CD4-positive, alpha-beta T cell treated with Interleukin-6 at 100 ng/mL for 8 hours (primary cell): Measurements from ENCODE around the gene CUTC.

ENCODE experiments used
- DNase-seq: peaks from one replicate; pipeline ENCODE4 v3.0.0-alpha.2; 2020; ENCODE audit warnings: mixed read lengths, low spot score

The CUTC gene

DNA sequence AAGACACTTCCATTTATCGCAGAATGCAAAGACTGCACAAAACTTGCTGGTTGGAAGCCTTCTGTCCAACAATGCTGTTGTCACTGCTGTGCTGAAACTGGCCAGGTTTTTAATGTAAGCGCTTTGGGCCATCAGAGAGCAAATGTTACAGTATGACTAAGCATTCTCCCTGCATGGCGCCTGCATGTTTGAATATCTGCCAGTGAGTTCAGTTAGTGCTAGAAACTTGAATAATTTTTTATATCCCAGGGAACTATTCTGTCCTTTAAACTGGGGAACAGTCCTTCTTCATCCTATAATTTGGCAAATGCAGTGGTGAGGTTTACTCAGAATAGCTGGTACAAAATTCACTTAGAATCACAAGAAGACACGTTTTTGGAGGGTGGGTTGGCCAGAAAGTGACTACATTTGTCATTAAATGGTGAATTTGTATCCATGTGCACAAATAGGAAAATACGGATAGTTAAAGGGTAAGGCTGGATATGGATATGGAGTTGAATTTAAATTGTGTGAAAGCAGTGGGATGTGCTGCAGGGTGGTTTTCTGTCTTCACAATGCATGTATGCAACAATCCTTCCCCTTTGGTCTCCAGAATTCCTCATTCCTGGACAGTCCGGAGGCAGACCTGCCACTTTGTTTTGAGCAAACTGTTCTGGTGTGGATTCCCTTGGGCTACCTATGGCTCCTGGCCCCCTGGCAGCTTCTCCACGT lies 52.1 kb downstream of the CUTC start:
- no peak for DNase-seq

DNA sequence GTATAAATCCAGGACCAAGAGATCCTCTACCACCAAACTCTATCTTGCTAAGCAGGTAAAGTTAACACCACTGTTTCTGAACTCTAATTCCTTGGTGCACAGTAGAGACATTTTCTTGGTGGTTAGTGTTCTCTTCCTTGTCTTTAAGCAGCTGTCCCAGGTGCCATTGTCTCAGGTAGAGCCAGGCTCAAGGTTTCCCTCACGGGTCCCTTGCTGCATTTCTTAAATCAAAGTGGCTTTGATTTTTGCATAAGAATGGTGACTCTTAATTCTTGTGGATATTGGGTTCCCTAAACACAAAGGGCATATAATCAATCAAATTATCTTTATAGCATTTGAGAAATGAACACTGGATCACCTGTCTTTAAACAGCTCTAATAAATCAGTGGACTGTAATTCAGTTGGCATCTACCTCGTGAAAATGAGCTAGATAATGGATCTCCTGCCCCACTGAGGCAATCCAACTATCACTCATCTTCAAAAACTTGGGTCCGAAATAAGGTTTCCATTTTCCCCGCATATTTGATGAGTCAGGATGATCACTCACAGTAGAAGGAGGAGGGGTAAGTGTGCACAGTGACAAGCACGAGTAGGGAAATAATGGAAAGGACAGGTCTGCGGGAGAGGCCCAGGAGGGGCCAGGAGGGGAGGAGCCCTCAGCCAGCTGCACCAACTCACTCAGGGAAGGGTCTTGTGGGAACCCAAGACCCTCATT lies 52.9 kb downstream of the CUTC start:
- no peak for DNase-seq

DNA sequence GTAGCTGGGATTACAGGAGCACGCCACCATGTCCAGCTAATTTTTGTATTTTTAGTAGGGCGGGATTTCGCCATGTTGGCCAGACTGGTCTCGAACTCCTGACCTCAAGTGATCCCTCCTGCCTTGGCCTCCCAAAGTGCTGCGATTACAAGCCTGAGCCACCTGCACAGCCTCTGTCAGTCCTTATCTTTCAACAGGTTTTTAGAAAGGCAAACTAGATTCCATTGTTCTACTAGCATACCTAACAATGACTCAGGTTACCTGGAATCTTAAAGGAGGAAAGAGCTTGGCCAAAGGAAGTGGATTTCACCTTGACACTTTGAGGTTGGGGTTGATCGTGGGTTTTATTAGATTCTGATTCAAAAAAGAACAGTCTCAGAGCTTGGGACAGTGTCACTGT lies 53.6 kb downstream of the CUTC start:
- DNase-seq = no peak

DNA sequence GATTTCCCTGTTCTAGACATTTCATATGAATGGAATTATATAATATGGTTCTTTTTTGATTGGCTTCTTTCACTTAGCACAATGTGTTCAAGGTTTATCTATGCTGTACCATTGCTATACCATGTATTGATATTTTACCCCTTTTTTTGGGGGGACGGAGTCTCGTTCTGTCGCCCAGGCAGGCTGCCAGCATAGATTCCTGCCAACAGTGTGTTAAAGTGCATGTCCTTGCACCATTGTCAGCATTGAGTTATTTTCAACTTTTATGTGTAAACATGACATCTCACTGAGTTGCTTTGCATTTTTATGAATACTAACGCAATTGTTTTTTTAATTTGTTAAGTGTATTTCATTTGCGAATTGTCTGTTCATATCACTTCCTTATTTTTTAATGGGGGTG lies 55.3 kb downstream of the CUTC start:
- no peak for DNase-seq

DNA sequence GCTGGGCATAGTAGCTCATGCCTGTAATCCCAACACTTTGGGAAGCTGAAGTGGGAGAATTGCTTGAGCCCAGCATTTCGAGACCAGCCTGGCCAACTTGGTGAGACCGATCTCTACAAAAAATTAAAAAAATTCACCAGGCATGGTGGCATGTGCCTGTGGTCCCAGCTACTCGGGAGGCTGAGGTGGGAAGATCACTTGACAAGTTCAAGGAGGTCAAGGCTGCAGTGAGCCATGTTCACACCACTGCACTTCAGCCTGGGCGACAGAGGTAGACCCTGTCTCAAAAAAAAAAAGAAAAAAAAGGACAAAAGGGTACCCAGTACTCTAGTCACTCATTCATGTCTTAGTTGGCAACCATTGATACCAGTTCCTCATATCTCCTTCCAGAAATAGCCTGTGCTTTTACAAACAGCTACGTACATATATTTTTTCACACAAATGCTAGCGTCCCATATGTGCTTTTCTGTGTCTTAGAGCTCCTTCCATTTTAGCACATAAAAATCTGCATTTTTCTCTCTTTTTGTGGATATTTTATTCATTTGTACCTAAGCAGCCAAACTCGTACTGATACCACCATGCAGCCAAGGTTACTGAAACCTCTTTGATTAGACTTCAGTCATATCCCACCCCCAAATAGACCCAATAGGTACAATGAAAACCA lies 55.9 kb downstream of the CUTC start:
- no peak for DNase-seq

DNA sequence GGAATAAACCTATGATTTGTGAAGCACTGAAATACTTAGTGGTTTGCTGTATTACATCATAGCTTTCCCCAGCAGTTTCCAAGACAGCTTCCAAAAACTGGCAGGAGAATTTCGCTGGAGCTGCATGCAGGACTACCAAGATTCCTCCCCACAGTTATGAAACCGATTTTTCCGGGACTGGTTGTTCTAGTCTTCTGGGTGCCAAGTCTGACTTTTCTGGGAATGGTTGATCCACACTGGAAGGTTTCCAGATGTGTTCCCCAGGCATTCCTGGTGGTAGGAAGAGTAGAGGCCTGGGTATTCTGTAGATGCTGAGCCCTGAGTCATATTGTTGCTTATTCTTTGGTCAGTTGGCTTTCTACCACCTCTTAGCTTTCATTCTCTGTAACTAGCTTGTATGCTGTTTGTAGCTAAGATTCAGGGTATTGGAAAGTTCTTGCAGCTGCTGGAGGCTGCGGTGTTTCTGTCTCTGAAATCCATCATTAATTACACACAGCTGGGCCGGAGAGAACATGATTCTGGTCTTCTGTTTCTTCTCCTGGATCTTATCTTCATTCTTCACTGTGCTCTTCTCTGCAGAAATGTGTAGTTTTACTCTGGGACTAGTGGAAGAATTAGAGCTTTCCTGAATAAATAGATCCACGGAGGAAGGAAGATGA lies 56.7 kb downstream of the CUTC start:
- no peak for DNase-seq

DNA sequence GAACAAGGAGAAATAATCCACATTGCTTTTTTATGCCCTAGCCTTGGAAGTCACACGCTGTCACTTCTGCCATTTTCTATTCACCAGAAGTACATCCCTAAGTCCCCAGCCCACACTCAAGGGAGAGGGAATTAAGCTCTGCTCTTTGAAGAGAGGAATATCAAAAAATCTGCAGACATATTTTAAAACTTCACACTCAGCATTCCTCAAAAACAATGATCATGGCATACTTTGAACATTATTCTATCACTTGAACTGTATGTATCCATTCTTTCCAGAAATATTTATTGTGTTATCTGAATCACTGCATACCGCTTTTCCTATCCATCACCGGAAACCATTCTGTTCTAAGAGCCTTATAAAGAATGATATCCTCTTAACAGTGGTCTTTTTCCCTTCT lies 59.8 kb downstream of the CUTC start:
- no peak for DNase-seq

DNA sequence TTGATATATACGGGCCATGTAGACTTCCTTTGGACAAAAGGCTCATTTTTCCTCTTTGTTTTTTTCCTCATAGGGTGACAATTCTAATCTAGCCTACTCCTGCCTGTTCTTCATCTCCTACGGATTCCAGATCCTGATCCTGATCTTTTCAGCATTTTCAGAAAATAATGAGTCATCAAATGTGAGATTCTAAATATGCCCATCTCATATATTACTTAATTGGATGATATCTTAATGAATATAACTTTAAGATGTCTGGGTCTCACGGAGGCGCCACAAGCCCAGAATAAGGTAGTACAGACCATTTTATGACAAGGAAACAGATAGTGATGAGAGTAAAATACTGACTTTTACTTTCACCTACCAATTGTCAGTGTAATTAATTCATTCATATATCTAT lies 61.8 kb downstream of the CUTC start:
- DNase-seq = no peak

DNA sequence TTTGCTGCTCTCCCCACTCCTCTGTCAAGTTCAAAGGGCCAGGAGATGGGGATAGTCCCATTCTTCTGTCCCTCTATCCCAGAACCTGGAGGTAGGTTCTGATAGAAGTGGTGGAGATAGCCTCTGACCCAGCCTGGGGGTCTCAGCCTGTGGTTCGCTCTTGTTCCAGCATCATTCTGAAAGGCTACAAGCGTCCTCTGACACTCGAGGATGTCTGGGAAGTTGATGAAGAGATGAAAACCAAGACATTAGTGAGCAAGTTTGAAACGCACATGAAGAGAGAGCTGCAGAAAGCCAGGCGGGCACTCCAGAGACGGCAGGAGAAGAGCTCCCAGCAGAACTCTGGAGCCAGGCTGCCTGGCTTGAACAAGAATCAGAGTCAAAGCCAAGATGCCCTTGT lies 64.9 kb downstream of the CUTC start:
- DNase-seq = no peak

DNA sequence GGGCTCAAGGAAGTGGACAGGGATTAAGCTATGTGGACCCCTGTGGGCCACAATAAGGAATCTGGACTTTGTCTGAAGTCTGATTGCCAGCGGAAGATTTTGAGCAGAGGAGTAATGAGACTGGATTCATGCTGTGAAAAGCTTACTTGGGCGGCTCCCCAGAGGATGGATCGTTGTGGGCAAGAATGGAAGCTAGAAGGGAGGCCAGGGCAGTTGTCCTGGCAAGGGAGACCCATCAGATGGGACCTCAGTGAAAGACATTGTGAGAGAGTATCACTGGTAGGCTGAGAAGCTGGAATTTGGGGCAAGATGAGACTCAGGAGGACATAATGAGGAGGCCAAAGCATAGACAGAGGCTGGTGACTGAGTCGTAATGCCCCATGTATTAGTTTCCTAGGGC lies 66.0 kb downstream of the CUTC start:
- DNase-seq = no peak

DNA sequence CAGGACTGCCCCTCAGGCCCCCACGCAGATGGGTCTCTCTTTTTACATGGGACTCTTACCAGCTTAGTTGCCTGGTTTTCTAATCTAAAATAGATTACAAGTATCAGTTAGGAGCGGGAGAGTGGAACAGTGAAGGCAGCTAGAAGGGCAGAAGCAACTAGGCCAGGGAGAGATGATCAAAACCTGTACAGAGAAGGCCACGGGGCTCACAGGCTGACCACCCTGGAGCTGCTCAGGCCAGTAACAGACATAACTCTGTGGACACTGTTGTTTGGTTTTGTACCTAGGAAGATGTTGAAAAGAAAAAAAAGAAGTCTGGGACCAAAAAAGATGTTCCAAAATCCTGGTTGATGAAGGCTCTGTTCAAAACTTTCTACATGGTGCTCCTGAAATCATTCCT lies 66.9 kb downstream of the CUTC start:
- DNase-seq = no peak

DNA sequence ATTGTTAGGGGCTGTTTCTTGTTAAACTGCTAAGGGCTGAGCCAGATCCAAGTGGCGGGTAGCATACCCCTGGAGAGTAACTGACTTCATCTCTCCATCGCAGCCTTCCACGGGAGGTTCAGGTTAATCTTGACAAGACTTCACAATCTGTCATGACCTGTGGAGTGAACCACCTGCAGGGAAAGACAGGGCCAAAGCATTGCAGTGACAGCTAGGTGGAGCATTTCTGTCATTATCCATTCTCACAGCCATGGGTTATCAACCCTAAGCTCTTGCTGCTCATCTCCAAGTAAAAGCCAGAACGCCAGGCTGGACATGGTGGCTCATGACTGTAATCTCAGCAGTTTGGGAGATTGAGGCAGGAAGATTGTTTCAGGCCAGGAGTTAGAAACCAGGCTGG lies 67.6 kb downstream of the CUTC start:
- no peak for DNase-seq

DNA sequence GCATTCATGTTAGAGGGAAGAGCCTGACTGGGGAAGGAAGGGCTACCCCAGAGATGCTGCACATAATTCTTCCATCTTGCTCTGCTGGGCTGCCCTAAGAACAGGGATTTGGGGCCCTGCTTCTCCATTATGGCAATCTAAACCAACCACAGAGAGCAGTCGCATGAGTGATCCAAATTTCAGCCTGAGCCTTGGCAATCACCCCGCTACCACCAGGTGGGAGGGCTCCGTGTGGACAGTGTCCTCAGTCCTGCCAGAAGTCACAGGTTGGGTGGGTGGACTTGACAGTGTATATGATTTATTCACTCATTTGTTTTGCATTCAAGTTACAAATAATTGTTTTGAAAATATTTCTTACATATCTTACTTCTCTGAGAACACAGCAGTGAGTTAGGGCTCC lies 72.4 kb downstream of the CUTC start:
- DNase-seq = no peak

DNA sequence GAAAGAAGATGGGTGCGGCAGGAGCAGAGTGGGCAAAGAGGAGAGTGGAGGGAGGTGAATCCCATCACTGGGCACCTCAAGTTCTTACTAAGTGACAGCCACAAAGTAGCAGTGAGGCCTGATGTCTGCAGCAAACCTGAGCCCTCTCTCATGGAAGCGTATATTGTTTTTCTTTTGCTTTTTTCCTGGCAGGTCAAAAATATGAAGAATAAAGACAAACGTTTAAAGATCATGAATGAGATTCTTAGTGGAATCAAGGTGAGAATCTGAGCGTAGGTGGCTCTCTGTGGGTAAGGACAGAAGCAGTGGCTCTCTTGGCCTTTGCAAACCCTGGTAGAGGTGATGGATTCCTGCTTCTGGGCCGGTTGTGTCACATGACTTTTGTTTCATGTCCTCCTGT lies 73.2 kb downstream of the CUTC start:
- DNase-seq = no peak
